DMS 273 treated with DMSO at 0.1 percent for 48 hours (cell line): Measurements from ENCODE around the gene ZNF664.

ENCODE experiments used
- DNase-seq: peaks from one replicate; lab custom pipeline; 2025; lab: John Stamatoyannopoulos, UW

ZNF664 gene

GRCh38 chr12:124034297-124034696, 61.3 kb downstream of the ZNF664 start:
- DNase-seq = no peak

- no peak for DNase-seq
These were observed 62.1 kb downstream of the ZNF664 start for GRCh38 chr12:124035163-124035562.

- DNase-seq = no peak
These were observed 63.2 kb downstream of the ZNF664 start for GRCh38 chr12:124036171-124036598.

- DNase-seq = no peak
These were observed 63.7 kb downstream of the ZNF664 start for GRCh38 chr12:124036657-124037109.

GRCh38 chr12:124037331-124037730, 64.3 kb downstream of the ZNF664 start:
- DNase-seq = no peak

- no peak for DNase-seq
These were observed 66.3 kb downstream of the ZNF664 start for GRCh38 chr12:124039276-124039675.

GRCh38 chr12:124040291-124040690, 67.3 kb downstream of the ZNF664 start:
- DNase-seq = no peak

DNA sequence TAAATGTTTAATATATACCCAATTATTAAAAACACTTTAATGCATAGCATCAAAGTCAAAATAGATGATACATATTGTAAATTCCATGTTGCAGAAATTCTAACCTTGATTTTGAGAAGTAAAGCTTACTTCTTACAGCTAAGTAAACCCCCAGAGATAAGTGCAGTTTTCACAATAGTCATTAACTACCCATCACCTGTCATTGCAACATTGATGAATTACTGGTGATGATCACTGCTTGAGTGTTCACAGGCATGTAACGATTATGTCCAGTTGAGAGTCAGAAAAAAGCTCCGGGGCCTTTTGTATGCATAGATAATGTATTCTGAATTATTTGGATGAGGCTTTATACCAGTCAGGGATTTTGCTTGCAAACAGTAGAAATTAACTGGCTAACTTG, 67.7 kb downstream of the ZNF664 start:
- DNase-seq = no peak

GRCh38 chr12:124041907-124042306, 68.9 kb downstream of the ZNF664 start:
- DNase-seq = no peak

GRCh38 chr12:124044021-124044420, 71.0 kb downstream of the ZNF664 start:
- no peak for DNase-seq

DNA sequence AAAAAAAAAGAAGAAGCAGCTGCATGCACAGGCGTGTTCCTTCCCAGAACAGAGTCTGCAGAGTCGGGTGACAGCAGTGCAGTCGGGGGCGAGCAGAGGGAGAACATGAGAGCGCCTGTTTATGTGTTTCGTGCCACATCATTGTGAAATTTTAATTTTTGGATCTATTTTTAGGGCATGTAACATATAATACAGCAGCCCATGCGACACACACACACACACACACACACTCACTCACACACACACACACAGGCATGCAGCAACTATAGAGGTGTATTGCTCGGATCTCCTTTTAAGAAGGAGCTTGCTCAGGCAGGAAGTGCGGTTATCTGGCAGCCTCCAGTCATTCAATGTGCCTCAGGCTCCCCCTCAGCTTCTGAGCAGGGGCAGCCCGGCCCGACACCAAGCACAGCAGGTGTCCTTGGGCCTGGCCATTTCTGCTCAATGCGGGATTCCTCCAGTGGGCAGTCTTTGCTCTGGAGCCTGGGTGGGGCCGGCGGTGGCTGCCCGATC, 71.8 kb downstream of the ZNF664 start:
- no peak for DNase-seq

DNA sequence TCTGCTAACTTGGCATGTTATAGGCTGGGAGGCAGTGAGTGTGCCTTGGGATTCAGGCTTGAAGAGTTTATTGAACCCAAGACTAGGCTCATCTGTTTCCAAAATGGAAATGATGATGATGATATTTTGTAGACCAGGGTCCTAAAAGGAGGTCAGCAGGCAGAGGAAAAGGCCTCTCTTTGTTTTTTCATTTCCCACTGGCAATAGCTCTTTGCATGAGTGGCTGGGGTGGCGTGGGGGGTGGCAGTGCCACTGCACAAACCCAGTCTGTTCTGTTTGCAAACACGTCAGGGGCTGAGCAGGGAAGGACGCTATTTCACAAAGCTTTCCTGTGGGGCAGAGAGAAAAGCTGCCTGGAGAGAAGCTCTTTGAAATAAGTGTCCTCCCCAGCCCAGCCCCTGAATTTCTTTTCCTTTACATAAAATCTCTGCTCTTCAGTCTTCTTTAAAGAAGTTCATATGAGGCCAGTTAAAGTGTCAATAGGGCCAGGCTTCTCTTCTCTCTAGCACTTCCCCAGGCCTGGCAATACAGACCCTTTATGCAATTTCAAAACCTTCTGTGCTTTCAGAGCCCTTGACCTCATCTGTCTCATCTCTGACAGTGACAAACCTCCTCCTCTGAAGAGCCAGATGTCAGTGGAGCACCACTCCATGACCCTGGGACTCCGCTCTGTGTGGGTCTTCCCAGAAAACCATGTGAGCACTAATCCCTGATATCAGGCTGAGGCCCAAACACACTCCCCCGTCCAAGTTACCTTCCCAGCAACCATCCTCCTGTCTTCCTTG, 72.8 kb downstream of the ZNF664 start:
- no peak for DNase-seq

GRCh38 chr12:124046456-124046740, 73.4 kb downstream of the ZNF664 start:
- no peak for DNase-seq

DNA sequence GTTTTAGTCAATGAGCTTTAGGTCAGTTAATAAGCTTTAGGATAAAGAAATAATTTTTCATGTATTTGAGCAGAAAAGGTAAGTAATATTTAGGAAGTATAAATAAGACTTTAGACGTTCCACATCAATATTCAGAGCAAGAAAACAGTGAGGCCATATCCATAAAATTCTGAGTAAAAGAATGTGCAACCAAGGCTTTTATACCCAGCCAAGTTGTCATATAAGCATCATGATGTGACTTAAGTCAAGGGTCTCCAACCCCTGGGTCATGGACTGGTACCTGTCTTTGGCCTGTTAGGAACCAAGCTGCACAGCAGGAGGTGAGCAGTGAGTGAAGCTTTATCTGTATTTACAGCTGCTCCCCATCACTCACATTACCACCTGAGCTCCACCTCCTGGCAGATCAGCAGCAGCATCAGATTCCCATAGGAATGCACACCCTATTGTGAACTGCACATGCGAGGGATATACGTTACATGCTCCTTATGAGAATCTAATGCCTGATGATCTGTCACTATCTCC, 74.1 kb downstream of the ZNF664 start:
- no peak for DNase-seq

DNA sequence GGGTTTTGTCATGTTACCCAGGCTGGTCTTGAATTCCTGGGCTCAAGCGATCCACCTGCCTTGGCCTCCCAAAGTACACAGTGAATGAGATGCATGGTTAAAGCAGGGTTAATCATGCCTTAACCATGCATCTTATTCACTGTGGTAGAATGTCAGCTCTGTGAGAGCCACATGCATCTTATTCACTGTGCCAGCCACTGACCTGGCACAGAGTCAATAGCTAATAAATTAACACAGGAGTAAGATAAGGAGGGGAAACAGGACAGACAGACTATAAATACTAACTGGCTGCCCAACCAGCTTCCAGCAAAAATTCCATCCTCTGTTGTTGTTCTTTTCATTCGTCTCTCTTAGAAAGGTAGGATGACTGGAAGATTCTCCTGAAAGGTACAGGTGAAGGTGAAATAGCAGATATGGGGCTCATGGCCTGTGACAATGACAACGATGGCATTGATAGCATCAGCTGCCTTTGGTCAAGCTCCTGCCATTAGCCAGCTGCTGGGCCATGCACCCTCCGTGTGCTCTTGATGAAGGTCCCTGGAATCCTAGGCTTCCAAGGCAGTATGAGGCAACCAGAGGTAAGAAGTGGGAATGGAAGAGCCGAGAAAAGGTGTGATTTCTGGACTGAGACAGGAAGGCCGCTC, 76.6 kb downstream of the ZNF664 start:
- no peak for DNase-seq

GRCh38 chr12:124053851-124054250, 80.8 kb downstream of the ZNF664 start:
- no peak for DNase-seq

GRCh38 chr12:124055066-124055465, 82.1 kb downstream of the ZNF664 start:
- no peak for DNase-seq

GRCh38 chr12:124057691-124058090, 84.7 kb downstream of the ZNF664 start:
- DNase-seq = no peak

DNA sequence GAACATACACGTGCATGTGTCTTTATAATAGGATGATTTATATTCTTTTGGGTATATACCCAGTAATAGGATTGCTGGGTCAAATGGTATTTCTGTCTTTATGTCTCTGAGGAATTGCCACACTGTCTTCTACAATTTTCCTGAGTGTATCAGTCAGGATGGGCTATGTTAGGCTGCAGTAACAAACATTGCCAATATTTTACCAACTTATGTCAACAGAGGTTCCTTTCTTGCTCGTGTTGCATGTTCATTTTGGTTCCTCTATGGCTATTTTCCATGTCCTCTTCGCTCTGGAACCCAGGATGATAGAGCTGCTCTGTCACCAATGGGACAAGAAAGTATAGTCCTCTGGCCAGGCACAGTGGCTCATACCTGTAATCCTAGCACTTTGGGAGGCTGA, 86.7 kb downstream of the ZNF664 start:
- DNase-seq = no peak
